ENCODE measurements around the gene LIN7A.

The LIN7A gene, protein sequence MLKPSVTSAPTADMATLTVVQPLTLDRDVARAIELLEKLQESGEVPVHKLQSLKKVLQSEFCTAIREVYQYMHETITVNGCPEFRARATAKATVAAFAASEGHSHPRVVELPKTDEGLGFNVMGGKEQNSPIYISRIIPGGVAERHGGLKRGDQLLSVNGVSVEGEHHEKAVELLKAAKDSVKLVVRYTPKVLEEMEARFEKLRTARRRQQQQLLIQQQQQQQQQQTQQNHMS

DNA sequence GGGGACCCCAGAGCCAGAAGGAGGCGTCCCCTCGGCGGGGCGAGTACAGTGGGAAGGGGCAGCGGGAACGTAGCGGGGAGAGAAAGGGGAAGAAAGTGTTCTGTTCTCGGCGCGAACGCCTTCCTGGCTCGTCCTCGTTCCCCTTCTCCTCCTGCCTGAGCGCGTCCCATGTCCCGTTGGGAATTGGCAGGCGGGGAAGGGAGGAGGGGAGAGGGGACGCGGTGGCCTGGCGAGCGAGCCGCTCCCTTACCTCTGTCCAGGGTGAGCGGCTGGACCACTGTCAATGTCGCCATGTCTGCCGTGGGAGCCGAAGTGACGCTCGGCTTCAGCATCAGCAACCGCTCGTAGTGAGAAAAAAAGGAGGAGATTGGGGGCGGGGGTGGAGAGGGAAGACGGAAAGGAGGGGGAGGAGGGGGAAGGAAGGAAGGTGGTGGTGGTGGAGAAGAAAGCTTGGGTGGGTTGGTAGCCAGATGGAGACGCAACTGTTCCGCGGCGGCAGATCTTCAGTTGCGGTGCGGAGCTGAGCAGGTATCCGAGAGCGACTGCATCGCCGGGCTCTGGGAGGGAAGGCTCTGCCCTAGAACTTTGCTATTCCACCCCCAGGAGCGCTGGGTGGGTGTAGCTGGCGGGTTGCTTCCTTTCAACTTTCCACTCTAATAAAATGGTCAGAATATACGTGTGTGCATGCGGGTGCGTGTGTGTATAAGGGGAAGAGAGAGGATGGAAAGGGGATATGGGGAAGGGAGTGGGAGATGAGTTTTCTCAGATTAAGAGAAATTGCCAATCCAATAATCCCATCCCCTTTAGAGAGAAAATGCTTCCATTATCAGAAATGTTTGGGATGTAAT lies at the start of gene LIN7A:
LIN7A (minus strand) TSS at position 544 of the 848 bp plus-strand sequence; CDS start at position 332, 212 bp downstream.
- peak; percentile 39 for DNase-seq

DNA sequence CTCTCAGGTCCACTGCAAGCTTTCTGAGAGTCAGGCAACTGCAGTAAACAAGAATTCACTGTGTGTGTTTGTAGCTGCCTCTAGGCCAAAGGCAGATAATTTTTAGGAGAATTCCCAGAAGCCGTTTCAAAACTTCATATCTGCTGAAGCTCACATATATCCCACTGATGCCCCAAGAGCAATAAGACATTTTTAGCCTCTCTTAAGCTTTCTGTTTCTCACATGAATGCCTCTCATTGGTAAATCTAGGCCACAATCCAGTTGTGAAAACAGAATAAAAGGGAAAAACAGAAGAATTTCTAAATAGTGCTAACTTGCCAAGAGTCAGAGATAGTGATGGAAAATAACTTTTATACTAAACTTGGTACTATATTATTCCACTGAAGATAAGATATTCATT lies 48.5 kb upstream of the LIN7A start:
- DNase-seq = no peak

DNA sequence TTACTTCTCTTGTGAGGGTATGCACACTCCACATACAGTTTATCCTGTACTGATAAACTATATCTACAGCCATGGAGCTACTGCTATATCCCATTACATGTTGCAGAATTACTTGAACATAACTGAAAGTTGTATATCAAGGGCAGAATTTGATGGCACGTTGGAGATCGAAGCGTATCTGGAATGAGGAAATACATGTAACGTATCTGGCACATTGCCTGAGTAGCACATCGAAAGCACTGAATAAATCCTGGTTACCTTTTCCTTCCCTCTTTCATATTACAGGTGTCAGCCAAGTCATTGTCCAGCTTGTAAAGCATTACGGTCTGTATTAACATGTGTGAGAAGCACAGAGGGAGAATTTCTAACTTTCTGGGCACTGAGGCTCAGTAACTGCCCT lies 42.1 kb upstream of the LIN7A start:
- DNase-seq = no peak

DNA sequence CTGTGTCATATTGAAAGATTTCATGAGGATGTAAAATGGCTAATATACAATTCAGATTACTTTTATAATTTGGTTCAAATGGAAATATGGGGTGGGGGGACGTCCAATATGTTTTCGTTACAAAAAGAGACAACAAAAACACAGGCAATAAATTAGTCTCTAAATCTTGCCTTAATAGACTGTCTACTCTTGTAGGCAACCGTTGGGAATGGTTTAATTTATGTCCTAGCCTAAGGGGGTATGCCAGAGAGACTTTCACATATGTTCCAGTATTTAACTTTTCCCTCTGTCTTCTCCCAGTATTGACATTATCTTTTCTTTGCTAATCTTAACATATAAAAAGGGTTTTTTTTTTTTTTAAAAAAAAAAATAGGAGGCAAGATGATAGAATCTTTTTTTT lies 41.5 kb upstream of the LIN7A start:
- no peak for DNase-seq

DNA sequence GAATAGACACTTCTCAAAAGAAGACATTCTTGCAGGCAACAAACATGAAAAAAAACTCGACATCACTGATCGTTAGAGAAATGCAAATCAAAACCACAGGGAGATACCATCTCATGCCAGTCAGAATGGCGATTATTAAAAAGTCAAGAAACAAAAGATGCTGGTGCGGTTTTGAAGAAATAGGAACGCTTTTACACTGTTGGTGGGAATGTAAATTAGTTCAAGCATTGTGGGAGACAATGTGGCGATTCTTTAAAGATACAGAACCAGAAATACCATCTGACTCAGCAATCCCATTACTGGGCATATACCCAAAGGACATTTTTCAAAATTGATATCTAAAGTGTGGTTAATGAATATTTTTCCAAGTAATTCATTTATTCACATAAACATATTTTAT lies 39.6 kb upstream of the LIN7A start:
- peak; percentile 20 for DNase-seq

DNA sequence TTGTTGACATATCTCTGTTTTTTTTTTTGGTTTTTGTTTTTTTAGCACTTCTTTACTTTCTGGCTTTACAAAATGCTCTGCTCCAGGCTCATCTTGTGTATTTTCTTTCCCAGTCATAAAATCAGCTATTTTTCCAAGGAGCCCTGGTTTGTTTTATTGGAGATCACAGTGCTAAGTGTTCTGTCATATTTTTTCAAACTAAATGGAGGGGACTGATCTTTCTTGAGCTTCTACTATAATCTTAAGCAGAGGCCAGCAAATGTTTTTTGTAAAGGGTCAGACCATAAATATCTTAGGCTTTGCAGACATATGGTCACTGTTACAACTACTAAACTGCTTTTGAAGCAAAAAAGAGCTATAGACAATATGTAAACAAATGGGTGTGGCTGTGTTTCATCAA lies 30.6 kb upstream of the LIN7A start:
- no peak for DNase-seq

DNA sequence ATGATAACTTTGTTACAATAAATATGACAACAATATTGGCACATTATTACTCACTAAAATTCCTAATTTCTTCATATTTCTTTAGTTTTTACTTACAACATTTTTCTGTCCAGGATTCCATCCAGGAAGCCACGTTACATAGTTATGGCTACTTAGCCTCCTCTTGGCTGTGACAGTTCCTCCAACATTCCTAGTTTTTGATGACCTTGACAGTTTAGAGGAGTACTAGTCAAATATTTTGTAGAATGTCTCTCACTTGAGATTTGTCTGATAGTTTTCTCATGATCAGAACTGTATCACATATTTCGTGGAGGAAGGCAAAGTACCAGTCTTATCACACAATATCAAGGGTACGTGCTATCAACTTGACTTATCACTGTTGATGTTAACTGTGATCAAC lies 29.8 kb upstream of the LIN7A start:
- DNase-seq = no peak

DNA sequence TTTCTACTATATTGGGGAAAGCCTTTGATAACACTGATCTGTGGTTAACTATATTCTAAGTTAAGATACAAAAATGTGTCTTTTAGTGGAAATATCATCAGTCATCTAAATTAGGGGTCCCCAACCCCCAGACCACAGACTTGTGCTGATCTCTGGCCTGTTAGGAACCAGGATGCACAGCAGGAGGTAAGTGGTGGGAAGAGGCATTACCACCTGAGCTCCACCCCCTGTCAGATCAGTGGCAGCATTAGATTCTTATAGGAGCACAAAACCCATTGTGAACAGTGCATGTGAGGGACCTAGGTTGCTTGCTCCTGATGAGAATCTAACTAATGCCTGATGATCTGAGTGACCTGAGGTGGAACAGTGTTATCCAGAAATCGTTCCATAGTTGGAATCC lies 28.3 kb upstream of the LIN7A start:
- DNase-seq = no peak

DNA sequence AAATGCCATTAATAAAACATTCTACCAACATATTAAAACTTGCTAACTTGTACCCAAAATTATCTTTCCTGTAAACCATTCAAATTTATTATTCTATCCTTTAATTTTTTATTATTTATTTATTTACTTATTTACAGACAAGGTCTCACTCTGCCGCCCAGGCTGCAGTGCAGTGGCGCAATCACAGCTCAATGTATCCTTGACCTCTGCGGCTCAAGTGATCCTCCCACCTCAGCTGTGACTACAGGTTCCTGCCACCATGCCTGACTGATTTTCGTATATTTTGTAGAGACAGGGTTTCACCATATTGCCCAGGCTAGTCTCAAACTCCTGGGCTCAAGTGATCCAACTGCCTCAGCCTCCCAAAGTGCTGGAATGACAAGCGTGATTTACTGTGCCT lies 20.4 kb upstream of the LIN7A start:
- no peak for DNase-seq

DNA sequence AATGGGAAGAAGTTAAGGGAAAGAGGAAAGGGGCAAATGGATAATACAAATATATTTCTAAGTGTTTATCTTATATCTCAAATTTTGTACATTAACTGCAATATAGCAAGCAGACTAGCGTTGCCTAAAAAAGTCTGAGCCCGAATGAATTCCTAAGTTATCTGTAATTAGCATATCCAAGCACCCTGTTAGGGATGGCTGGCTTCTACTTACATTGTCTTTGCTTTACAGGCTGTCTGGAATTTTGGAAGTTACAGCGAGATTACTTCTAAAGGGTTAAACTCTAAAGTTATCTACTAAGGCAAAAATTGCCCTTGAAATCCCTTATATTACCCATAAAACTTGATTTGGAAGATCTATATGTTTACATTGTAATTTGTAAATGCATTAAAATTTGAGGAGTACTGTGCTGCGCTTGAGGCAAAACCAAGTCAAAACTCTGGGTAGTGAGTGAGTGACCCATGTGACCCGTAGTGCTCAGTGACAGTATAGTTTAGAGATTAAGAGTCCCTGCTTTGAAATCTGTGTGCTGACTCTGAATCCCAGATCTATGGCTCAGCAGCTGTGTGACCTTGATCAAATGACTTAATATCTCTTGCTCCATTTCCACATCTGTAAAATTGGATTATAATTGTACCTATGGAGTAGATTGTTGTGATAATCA lies 17.3 kb upstream of the LIN7A start:
- DNase-seq = no peak

DNA sequence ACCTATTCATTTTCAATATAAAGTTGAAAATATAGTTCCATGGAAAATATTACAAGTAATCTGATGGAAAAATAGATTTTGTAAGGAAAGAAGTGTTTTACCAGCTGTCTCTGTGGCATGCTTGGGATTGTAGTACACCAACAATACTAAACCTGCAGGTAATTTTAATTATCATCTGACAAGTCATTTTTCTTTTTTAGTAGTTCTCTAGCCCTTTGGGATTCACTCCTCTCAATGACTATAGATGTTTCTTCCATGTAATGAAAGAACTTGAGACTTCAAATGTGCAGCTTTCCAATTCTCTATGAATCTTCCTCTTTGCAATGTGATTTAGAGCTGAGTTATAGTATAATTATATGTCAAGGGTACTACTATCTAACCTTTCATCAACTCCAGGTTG lies 14.7 kb upstream of the LIN7A start:
- no peak for DNase-seq

DNA sequence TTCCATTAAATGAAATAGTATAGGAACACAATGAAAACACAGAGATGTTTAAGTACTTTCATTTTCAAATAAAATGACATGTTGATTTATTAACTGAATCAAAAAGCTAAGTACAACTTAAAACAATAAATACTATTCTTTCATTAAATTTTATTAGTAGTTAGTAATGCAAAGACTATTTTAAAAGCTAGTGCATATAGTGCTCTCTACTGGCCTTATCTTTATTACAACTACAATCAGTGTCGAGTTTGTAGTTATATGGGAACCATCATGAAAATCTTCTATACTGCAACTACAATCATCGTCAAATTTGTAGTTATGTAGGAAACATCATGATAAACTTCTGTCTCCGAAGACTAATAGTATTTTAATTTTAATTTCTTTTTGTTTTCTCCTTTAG lies 8.9 kb upstream of the LIN7A start:
- DNase-seq = peak; percentile 18

DNA sequence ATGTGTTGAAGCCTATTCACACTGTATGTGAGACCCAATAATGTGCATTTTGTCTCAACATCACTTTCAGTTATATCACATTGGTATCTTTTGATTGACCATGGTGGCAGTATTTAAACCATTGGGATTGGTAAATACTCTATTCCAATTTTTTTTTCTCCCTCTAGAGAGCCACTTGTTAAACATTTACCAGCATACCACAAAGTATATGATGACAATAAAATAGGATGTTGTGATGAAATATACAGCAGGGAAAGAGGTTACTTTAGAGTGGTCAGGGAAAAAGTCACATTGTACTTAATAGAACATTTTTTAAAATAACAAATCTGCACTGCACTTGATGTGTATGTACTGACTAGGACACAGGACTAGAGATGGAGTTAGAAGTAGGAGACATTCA lies 5.6 kb upstream of the LIN7A start:
- DNase-seq = no peak

DNA sequence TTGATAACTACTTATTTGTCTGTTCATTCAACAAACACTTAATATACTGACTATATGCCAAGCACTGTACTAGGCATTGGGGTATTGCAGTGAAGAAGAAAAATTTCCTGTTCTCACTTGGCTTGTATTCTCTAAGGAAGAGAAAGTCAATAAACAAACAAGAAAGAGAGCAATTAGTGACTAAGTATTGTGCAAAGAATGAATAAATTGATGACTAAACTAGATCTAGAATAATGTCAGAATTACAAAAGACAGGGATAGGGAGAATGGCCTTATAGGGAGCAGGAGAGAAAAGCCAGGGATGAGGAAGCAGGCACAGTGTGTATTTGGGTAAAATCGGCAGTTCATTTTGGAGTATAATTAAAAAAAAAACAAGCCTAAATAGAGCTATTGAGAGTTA lies 4.2 kb upstream of the LIN7A start:
- DNase-seq = no peak

DNA sequence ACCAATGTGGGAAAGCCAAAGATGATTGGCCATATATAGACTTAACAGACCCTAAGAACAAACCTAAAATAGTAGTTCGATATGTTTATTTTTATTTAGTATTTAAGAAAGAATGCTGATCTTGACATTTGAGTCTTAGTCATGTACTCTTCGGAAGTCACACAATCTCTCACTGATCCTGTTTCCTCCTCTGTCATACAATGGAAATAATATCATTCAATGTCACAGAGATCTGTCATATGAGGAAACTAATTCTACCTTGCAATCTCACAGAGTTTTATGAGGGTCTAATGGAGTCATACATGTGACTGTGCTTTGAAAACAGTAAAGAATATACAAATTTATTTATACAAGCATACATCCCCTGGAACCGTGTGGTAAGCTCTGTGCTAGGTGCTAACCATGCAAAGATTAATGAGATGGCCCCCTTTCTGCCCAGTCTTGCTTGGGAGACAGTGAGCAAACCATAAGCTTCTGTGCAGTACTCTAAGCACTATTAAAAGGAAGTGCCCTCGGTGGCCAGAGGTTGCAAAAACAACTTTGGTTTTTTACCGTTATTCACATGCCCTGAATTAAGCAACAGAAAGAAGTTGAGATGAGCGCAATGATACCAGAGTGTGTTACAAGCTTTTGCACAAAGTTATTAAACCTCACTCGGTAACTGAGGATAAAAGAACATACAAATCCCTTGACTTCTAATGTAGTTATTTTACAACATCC lies 1.7 kb upstream of the LIN7A start:
- no peak for DNase-seq

DNA sequence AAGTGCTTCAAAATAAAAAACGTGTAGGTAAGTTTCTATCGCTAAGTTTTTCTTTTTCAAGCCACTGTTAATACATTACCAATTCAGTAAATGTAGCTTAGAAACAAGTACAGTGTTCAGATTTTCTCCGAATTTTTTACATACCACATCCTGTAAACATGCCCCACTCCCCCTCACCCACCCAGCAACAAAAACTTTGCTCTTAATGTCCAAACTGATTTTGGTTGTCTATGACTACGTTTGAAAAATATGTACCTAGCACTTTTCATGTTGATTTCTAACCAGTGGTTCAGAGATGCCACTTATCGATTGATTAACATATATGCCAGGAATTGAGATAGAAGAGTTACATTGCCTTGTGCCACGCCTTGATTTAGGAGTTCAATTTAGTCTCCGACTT lies 663 bp upstream of the LIN7A start:
- no peak for DNase-seq

DNA sequence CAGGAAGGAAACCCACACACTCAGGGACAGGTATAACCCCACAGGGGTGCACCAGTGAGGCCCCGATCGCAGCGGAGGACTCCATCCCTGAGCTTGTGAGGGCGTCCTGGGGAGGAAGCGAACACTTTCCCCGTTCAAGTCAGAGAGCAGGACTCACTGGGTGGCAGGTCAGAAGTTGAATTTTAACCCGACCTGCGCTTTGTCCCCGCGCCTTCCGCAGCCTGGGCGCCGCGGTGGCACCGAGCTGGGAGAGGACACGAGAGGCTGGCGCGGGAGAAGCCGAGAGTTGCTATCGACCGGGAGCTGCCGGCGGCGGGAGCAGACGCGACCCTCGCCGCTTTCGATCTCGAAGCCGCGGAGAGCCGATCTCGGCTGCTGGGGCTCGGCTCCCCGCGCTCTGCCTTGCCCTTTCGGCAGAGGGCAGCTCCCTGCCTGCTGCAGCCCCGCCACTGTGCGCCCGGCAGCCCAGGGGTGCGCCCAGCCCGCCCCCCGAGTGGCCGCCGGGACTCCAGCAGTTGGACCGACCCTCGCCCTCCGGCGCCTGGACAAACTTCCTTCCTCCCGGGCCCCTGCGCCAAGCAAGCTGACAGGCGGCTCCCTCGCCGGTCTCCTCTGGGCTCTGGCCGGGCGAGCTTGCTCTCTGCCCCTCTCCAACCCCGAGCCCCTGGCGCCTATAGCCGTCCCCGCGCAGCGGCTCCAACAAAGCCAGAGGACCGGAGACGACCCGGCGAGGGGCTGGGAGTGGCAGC lies 918 bp downstream of the LIN7A start:
- peak; percentile 36 for DNase-seq

DNA sequence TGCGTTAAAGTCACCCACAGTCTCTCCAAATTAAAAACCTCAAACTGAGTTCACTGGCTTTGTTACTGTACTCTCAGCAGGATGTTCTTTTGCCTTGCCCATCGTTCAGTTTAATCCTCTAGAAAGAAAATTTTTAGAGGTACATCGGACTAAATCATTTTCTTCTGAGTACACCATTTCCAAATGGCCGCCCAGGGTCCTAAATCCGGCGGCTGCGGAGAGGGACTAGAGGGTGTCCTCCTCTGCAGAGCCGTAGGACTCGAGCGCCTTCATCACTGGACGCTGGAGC lies 1.4 kb downstream of the LIN7A start:
- no peak for DNase-seq

DNA sequence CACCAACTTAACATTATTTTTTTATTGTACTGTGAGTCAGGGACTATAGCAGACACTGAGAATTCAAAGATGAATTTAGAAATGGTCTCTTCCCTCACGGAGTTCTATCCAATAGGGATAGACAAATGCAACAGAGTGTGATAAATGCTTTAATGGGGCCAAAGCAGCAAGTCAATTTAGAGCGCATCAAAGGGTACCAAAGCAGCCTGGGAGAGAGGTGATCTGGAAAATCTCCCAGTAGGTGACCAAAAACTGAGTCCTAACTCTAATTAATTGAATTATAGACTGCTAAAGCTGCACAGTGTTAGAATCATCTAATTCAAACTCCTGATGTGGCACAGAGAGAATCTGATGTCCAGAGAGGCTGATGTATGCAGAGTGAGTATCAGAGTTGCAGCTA lies 2.6 kb downstream of the LIN7A start:
- DNase-seq = no peak

DNA sequence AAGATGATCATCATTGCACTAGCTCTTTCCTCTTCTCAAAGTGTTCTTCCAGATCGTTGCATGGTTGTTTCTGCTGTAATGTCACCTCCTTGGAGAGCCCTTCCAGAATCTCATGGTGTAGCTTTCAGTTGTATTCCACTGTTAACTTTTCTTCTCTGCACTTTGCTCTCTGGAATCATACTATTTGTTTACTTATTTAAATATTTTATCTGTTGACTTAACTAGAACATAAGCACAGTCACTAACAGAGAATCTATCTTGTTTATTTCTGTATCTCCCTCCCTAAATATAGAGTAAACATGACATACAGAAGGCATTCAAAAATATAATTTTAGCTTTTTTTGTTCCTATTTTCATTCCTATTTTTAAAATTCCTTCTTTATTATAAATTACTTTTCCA lies 11.8 kb downstream of the LIN7A start:
- no peak for DNase-seq

DNA sequence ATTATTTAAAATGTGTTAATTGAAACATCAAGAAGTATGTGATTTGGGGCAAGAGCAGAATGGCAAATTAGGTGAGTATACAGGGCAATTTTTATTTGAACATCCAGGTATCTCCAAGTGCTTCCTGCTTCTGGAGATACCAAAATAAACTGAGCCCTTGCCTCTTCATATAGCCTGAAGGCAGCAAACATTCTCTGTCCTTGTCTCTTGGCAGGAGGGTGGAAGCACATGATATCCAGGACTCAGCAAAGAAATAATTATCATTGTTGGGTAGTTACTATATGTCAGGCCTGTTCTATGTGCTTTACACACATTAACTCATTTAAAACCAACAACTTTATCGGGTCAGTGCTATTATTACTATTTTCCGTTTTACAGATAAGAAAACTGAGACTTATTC lies 12.5 kb downstream of the LIN7A start:
- no peak for DNase-seq

DNA sequence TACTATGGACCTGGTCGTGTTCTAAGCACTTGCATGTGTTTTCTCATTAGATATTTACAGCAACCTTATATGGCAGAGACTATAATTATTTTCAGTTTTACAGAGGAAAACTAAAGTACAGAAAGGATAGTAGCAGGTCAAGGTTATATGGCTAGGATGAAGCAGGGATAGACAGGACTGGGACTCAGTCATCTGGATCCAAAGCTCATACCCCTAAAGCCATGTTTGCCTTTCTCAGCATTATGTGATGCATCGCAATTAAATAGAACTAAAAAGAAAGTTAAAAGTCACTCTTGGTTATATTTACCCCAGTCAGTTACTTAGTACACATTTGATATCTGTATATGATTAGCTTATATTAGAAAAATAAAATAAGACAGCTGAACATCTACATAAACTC lies 13.3 kb downstream of the LIN7A start:
- no peak for DNase-seq

DNA sequence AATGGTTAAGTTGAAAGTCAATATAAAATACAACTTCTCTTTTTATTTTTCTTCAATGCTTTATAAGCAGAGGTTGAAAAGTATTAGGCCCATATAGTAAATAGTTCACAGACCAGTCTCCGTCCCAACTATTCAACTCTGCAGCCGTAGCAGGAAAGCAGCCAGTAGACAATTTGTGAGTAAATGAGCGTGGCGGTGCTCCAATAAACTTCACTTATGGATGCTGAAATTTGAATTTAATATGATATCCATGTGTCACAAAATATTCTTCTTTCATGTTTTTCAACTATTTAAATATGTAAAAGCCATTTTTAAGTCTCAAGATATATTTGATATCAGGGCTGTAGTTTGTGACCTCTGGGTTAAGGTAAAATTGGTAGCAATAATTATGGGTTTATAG lies 17.7 kb downstream of the LIN7A start:
- no peak for DNase-seq
